Transverse colon (tissue), 4 donors: ENCODE data around the gene CSPG5. TPM values are rescaled to one million over a fixed set of nuclear protein-coding genes. Genes with fewer than 3 reads are reported as not detected.

Source experiments
- DNase-seq: peaks from one replicate; pipeline ENCODE4 v3.0.0-alpha.2; 2019
- H3K27ac ChIP-seq, 4 donors: fragments of 200-600 bp; sonication (generic); 2 replicates each; pipeline ENCODE4 v1.5.1; 2016 to 2018; ENCODE audit warnings: inconsistent platforms in 4 of 4
- H3K27me3 ChIP-seq: fragments of 200-600 bp; sonication (generic); 2 replicates; pipeline ENCODE4 v1.5.1; 2017; ENCODE audit warnings: inconsistent platforms
- H3K36me3 ChIP-seq, 4 donors: fragments of 200-600 bp; sonication (generic); 2 replicates each; pipeline ENCODE4 v1.5.1; 2017 to 2019; ENCODE audit warnings: inconsistent platforms in 4 of 4
- H3K4me1 ChIP-seq, 4 donors: fragments of 200-600 bp; sonication (generic); 2 replicates each; pipeline ENCODE4 v1.5.1; 2017 to 2020; ENCODE audit warnings: inconsistent platforms in 4 of 4
- H3K4me3 ChIP-seq, 4 donors: fragments of 200-600 bp; sonication (generic); 1 replicate in 1 of 4; 2 replicates in 3 of 4; pipeline versions ENCODE4 v1.5.1 to v1.6.1; 2017 to 2019; ENCODE audit warnings: inconsistent platforms in 4 of 4
- H3K9me3 ChIP-seq, 2 donors: fragments of 200-600 bp; sonication (generic); 2 replicates each; pipeline ENCODE4 v1.5.1; 2017 to 2019; ENCODE audit warnings: inconsistent platforms in 2 of 2
- CTCF ChIP-seq, 5 experiments: fragments of 200-600 bp in 3 of 5; fragments of 450-650 bp in 2 of 5; sonication (generic) in 3 of 5; IDR thresholded peaks; 1 replicate in 2 of 5; 2 replicates in 3 of 5; pipeline ENCODE4 v1.5.1; 2016 to 2017; ENCODE audit warnings: antibody characterized with exemption in 5 of 5, inconsistent platforms in 3 of 5, mild to moderate bottlenecking in 2 of 5, moderate library complexity in 1 of 5
- EP300 ChIP-seq: sonication (generic); formaldehyde crosslinking; IDR thresholded peaks from one replicate; pipeline ENCODE4 v1.6.1; 2017; ENCODE audit warnings: antibody characterized with exemption, low read depth
- POLR2A ChIP-seq: fragments of 450-650 bp; IDR thresholded peaks from one replicate; pipeline ENCODE4 v1.6.1; 2016; ENCODE audit warnings: antibody characterized with exemption, mild to moderate bottlenecking, moderate library complexity
- POLR2AphosphoS5 ChIP-seq, 3 donors: sonication (generic); formaldehyde crosslinking; IDR thresholded peaks; one replicate each; pipeline ENCODE4 v1.6.1; 2016; ENCODE audit warnings: antibody characterized with exemption in 3 of 3
- whole genome bisulfite sequencing, 2 donors: methylation state at CpG; one replicate each; pipeline ENCODE4 v1.1.5; 2018; ENCODE audit warnings: low coverage in 1 of 2; 5-methylcytosine and 5-hydroxymethylcytosine counted together
- in situ Hi-C, 4 donors: fragments of 200-750 bp; cut with MboI; loops; one replicate each; pipeline versions ENCODE4 v1.15.0 to v1.15.1; 2017; ENCODE audit warnings: low sequenced_read_pairs in 3 of 4, low pct_ligation_motif_present in 1 of 4, low pct_unique_long_range_greater_than_20kb in 1 of 4
- intact Hi-C: fragments of 100-400 bp; cut with DNase I; formaldehyde crosslinking; loops from one replicate; pipeline ENCODE4 v1.15.1; 2023; ENCODE audit warnings: low total_unique reads
- total RNA-seq, 4 donors: library from RNA; depleted of rRNA; stranded (reverse); fragments of >200 nt; gene quantifications; one replicate each; pipeline ENCODE4 v1.1.0, GENCODE V29; 2016

Gene CSPG5
- total RNA-seq, 4 donors from 2014 or later: 0.60 to 2.6 (median 0.96) TPM; not detected in 1

GRCh38 chr3:47612178-47612577 is 33.5 kb upstream of the CSPG5 start:
- in situ Hi-C loops: no loop called here
- Histone ChIP-seq H3K4me3 (no peak overlapping the region), H3K27me3 (no peaks in the 10 kb centered on the region), H3K36me3 (peaks cover 0 to 14% (median 4%) of the 10 kb centered on the region in 4 donors), H3K27ac (peak overlapping the region; percentile 24 to 48 (median 34)), H3K9me3 (no peaks in the 10 kb centered on the region), H3K4me1 (peaks cover 0 to 27% (median 8%) of the 10 kb centered on the region in 4 donors)
- DNase-seq: no peak
- intact Hi-C loops: loop anchor here (2.0 kb wide), 1 partner anchor 41 kb away; no protein-coding TSS in a partner anchor
- no peak for TF ChIP-seq POLR2A
- TF ChIP-seq CTCF (IDR thresholded peaks at IDR 0.05): no peak
- TF ChIP-seq EP300: no peak
- TF ChIP-seq POLR2AphosphoS5 (IDR thresholded peaks at IDR 0.05): no peak

- WGBS, 2 donors: 64 to 73% methylated on average over 2 of the region's 2 CpGs
- H3K27me3 ChIP-seq: no peaks in the 10 kb centered on the region
- in situ Hi-C loops (no loop called here), intact Hi-C loops (no loop called here)
- no peak overlapping the region for H3K4me3 ChIP-seq
- TF ChIP-seq POLR2AphosphoS5 (IDR thresholded peaks at IDR 0.05): no peak
- TF ChIP-seq CTCF (IDR thresholded peaks at IDR 0.05): no peak
- no peak for TF ChIP-seq POLR2A
- no peak for TF ChIP-seq EP300
- peak overlapping the region; percentile 24 to 40 (median 31) for H3K27ac ChIP-seq
- H3K4me1 ChIP-seq: peaks cover 0 to 33% (median 14%) of the 10 kb centered on the region in 4 donors
- no peaks in the 10 kb centered on the region for H3K9me3 ChIP-seq
- peaks cover 0 to 12% (median 4%) of the 10 kb centered on the region in 4 donors for H3K36me3 ChIP-seq
- DNase-seq: no peak
These were observed 32.9 kb upstream of the CSPG5 start for GRCh38 chr3:47611576-47611975.

GRCh38 chr3:47610583-47610982 is 31.9 kb upstream of the CSPG5 start:
- TF ChIP-seq EP300: no peak
- TF ChIP-seq CTCF (IDR thresholded peaks at IDR 0.05): no peak
- TF ChIP-seq POLR2AphosphoS5 (IDR thresholded peaks at IDR 0.05): no peak
- TF ChIP-seq POLR2A: no peak
- no peaks in the 10 kb centered on the region for H3K27me3 ChIP-seq
- intact Hi-C loops: no loop called here
- peaks cover 0 to 12% (median 4%) of the 10 kb centered on the region in 4 donors for H3K36me3 ChIP-seq
- no peak for DNase-seq
- H3K4me3 ChIP-seq: no peak overlapping the region
- no peak overlapping the region for H3K27ac ChIP-seq
- no peaks in the 10 kb centered on the region for H3K9me3 ChIP-seq
- peaks cover 5 to 41% (median 23%) of the 10 kb centered on the region in 4 donors for H3K4me1 ChIP-seq
- in situ Hi-C loops: no loop called here
- WGBS, 2 donors: 78 to 86% methylated on average over 3 of the region's 3 CpGs

GRCh38 chr3:47607335-47607734 is 28.7 kb upstream of the CSPG5 start:
- no peaks in the 10 kb centered on the region for H3K27me3 ChIP-seq
- no peaks in the 10 kb centered on the region for H3K9me3 ChIP-seq
- H3K4me1 ChIP-seq: peaks cover 5 to 50% (median 32%) of the 10 kb centered on the region in 4 donors
- WGBS, 2 donors: 31 to 56% methylated on average over 1 to 2 of the region's 2 CpGs
- intact Hi-C loops (no loop called here), in situ Hi-C loops (no loop called here)
- no peak for TF ChIP-seq POLR2A
- no peak for TF ChIP-seq POLR2AphosphoS5 (IDR thresholded peaks at IDR 0.05)
- TF ChIP-seq EP300: no peak
- DNase-seq: no peak
- H3K36me3 ChIP-seq: peaks cover 0 to 12% (median 4%) of the 10 kb centered on the region in 4 donors
- H3K27ac ChIP-seq: peak overlapping the region in 2 of 4 donors; percentile 2 to 29
- no peak overlapping the region for H3K4me3 ChIP-seq

- Histone ChIP-seq H3K4me3 (no peak overlapping the region), H3K4me1 (peaks cover 5 to 38% (median 31%) of the 10 kb centered on the region in 4 donors), H3K27ac (no peak overlapping the region), H3K9me3 (no peaks in the 10 kb centered on the region), H3K36me3 (peaks cover 0 to 7% (median 3%) of the 10 kb centered on the region in 4 donors), H3K27me3 (no peaks in the 10 kb centered on the region)
- WGBS, 2 donors: 80 to 87% methylated on average over 3 to 5 of the region's 5 CpGs
- in situ Hi-C loops (no loop called here), intact Hi-C loops (no loop called here)
- DNase-seq: no peak
- TF ChIP-seq CTCF (IDR thresholded peaks at IDR 0.05) (no peak), POLR2AphosphoS5 (IDR thresholded peaks at IDR 0.05) (no peak), POLR2A (no peak), EP300 (no peak)
These were observed 27.5 kb upstream of the CSPG5 start for GRCh38 chr3:47606165-47606564.
